Vagina (tissue), 2 donors: Measurements from ENCODE around the gene IFT88. TPM values are rescaled to one million over a fixed set of nuclear protein-coding genes. Genes with fewer than 3 reads are reported as not detected.

Experiments
- DNase-seq, 2 donors: peaks; one replicate each; pipeline ENCODE4 v3.0.0-alpha.2; 2017; ENCODE audit errors: extremely low spot score in 2 of 2
- H3K27ac ChIP-seq: fragments of 200-600 bp; sonication (generic); one replicate; pipeline ENCODE4 v1.5.1; 2019
- H3K27me3 ChIP-seq: fragments of 200-600 bp; sonication (generic); one replicate; pipeline ENCODE4 v1.5.1; 2019
- H3K36me3 ChIP-seq, 2 donors: fragments of 200-600 bp; sonication (generic); one replicate each; pipeline ENCODE4 v1.5.1; 2017 to 2019
- H3K4me1 ChIP-seq: fragments of 200-600 bp; sonication (generic); one replicate; pipeline ENCODE4 v1.5.1; 2019
- H3K4me3 ChIP-seq, 2 donors: fragments of 200-600 bp; sonication (generic); 1 replicate in 1 of 2; 2 replicates in 1 of 2; pipeline ENCODE4 v1.5.1; 2016 to 2019
- H3K9me3 ChIP-seq: fragments of 200-600 bp; sonication (generic); one replicate; pipeline ENCODE4 v1.5.1; 2019
- CTCF ChIP-seq, 3 experiments: fragments of 450-650 bp in 2 of 3; fragments of 200-600 bp in 1 of 3; sonication (generic) in 1 of 3; IDR thresholded peaks; one replicate each; pipeline ENCODE4 v1.5.1; 2017 to 2019; ENCODE audit warnings: antibody characterized with exemption in 3 of 3, mild to moderate bottlenecking in 2 of 3, moderate library complexity in 2 of 3
- POLR2A ChIP-seq, 2 donors: fragments of 450-650 bp; IDR thresholded peaks; one replicate each; pipeline ENCODE4 v1.6.1; 2017; ENCODE audit warnings: antibody characterized with exemption in 2 of 2, mild to moderate bottlenecking in 2 of 2, moderate library complexity in 2 of 2
- POLR2AphosphoS5 ChIP-seq, 2 donors: sonication (generic); formaldehyde crosslinking; IDR thresholded peaks; one replicate each; pipeline ENCODE4 v1.9.0; 2017; ENCODE audit warnings: antibody characterized with exemption in 2 of 2, mild to moderate bottlenecking in 2 of 2, low read depth in 1 of 2; ENCODE audit not compliant: insufficient read depth in 1 of 2
- intact Hi-C: fragments of 100-400 bp; cut with DNase I; formaldehyde crosslinking; loops from one replicate; pipeline ENCODE4 v1.15.1; 2023
- total RNA-seq: library from RNA; depleted of rRNA; stranded (reverse); fragments of >200 nt; gene quantifications from one replicate; pipeline ENCODE4 v1.2.3, GENCODE V29; 2016

IFT88 gene
- total RNA-seq, 1 donor from 2014 or later: 6.9 TPM

GRCh38 chr13:20550799-20551198 is 16.2 kb upstream of the IFT88 start:
- H3K9me3 ChIP-seq: no peaks in the 10 kb centered on the region
- DNase-seq: no peak
- intact Hi-C loops: no loop called here
- H3K27me3 ChIP-seq: no peaks in the 10 kb centered on the region
- H3K36me3 ChIP-seq: no peaks in the 10 kb centered on the region
- H3K4me1 ChIP-seq: no peaks in the 10 kb centered on the region
- H3K27ac ChIP-seq: no peak overlapping the region
- H3K4me3 ChIP-seq: no peak overlapping the region
- TF ChIP-seq POLR2A (IDR thresholded peaks at IDR 0.05) (no peak), CTCF (IDR thresholded peaks at IDR 0.05) (no peak), POLR2AphosphoS5 (IDR thresholded peaks at IDR 0.05; ENCODE audit: insufficient read depth in 1 of 2, low read depth in 1 of 2) (no peak)

- H3K9me3 ChIP-seq: no peaks in the 10 kb centered on the region
- H3K36me3 ChIP-seq: no peaks in the 10 kb centered on the region
- H3K27me3 ChIP-seq: no peaks in the 10 kb centered on the region
- no peak overlapping the region for H3K4me3 ChIP-seq
- intact Hi-C loops: no loop called here
- DNase-seq: no peak
- peak overlapping the region; percentile 51 for H3K27ac ChIP-seq
- no peaks in the 10 kb centered on the region for H3K4me1 ChIP-seq
- TF ChIP-seq POLR2AphosphoS5 (IDR thresholded peaks at IDR 0.05; ENCODE audit: insufficient read depth in 1 of 2, low read depth in 1 of 2): no peak
- TF ChIP-seq POLR2A (IDR thresholded peaks at IDR 0.05): no peak
- no peak for TF ChIP-seq CTCF (IDR thresholded peaks at IDR 0.05)
Observed at GRCh38 chr13:20553311-20553710, 13.6 kb upstream of the IFT88 start.

GRCh38 chr13:20558982-20559381 is 8.0 kb upstream of the IFT88 start:
- no peak for DNase-seq
- intact Hi-C loops: no loop called here
- H3K27me3 ChIP-seq: no peaks in the 10 kb centered on the region
- no peaks in the 10 kb centered on the region for H3K4me1 ChIP-seq
- TF ChIP-seq POLR2AphosphoS5 (IDR thresholded peaks at IDR 0.05; ENCODE audit: insufficient read depth in 1 of 2, low read depth in 1 of 2) (no peak), CTCF (IDR thresholded peaks at IDR 0.05) (no peak), POLR2A (IDR thresholded peaks at IDR 0.05) (no peak)
- H3K27ac ChIP-seq: no peak overlapping the region
- H3K9me3 ChIP-seq: no peaks in the 10 kb centered on the region
- no peak overlapping the region for H3K4me3 ChIP-seq
- no peaks in the 10 kb centered on the region for H3K36me3 ChIP-seq

GRCh38 chr13:20559659-20560356 is 7.1 kb upstream of the IFT88 start:
- no peak for DNase-seq
- Histone ChIP-seq H3K9me3 (no peaks in the 10 kb centered on the region), H3K36me3 (no peaks in the 10 kb centered on the region), H3K27ac (no peak overlapping the region), H3K4me1 (no peaks in the 10 kb centered on the region), H3K4me3 (no peak overlapping the region), H3K27me3 (no peaks in the 10 kb centered on the region)
- intact Hi-C loops: no loop called here
- no peak for TF ChIP-seq POLR2A (IDR thresholded peaks at IDR 0.05)
- TF ChIP-seq CTCF (IDR thresholded peaks at IDR 0.05): no peak

- Histone ChIP-seq H3K27ac (no peak overlapping the region), H3K36me3 (no peaks in the 10 kb centered on the region), H3K4me1 (no peaks in the 10 kb centered on the region), H3K27me3 (no peaks in the 10 kb centered on the region), H3K4me3 (no peak overlapping the region), H3K9me3 (no peaks in the 10 kb centered on the region)
- DNase-seq: no peak
- no peak for TF ChIP-seq POLR2AphosphoS5 (IDR thresholded peaks at IDR 0.05; ENCODE audit: insufficient read depth in 1 of 2, low read depth in 1 of 2)
- no peak for TF ChIP-seq CTCF (IDR thresholded peaks at IDR 0.05)
- no peak for TF ChIP-seq POLR2A (IDR thresholded peaks at IDR 0.05)
- intact Hi-C loops: no loop called here
Observed at GRCh38 chr13:20561741-20562140, 5.2 kb upstream of the IFT88 start.
